ENCODE measurements around the gene ANXA6.

DNA sequence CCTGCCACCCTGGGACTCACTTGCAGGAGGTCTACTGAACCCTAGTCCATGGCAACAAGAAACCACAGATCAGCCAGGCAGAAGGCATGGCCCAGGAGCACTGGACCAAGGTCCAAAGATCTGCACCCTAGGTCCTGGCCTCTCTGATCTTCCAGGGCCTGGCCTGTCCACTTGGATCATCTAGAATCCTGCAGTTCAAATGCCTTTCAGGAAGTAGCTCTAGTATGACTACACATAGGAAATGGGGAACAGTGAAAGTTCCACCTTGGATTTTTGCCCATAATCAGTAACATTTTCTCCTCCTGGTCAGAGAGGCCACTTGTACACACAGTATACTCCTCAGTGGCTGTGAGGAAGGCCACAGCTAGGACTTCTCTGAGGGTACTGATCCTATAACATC, 11.5 kb downstream of the ANXA6 start:
- TF ChIP-seq POLR2A (IDR thresholded peaks at IDR 0.05; ENCODE audit: low read length) (no peak), GATA1 (IDR thresholded peaks at IDR 0.05; ENCODE audit: low read depth, low read length) (no peak)
